NCI-H2227 (cell line): Measurements from ENCODE around the gene EPC2.

ENCODE experiments used
- DNase-seq: peaks from one replicate; lab custom pipeline; 2025; ENCODE audit not compliant: unreplicated experiment; lab: John Stamatoyannopoulos, UW

EPC2 gene, protein sequence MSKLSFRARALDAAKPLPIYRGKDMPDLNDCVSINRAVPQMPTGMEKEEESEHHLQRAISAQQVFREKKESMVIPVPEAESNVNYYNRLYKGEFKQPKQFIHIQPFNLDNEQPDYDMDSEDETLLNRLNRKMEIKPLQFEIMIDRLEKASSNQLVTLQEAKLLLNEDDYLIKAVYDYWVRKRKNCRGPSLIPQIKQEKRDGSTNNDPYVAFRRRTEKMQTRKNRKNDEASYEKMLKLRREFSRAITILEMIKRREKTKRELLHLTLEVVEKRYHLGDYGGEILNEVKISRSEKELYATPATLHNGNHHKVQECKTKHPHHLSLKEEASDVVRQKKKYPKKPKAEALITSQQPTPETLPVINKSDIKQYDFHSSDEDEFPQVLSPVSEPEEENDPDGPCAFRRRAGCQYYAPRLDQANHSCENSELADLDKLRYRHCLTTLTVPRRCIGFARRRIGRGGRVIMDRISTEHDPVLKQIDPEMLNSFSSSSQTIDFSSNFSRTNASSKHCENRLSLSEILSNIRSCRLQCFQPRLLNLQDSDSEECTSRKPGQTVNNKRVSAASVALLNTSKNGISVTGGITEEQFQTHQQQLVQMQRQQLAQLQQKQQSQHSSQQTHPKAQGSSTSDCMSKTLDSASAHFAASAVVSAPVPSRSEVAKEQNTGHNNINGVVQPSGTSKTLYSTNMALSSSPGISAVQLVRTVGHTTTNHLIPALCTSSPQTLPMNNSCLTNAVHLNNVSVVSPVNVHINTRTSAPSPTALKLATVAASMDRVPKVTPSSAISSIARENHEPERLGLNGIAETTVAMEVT

DNA sequence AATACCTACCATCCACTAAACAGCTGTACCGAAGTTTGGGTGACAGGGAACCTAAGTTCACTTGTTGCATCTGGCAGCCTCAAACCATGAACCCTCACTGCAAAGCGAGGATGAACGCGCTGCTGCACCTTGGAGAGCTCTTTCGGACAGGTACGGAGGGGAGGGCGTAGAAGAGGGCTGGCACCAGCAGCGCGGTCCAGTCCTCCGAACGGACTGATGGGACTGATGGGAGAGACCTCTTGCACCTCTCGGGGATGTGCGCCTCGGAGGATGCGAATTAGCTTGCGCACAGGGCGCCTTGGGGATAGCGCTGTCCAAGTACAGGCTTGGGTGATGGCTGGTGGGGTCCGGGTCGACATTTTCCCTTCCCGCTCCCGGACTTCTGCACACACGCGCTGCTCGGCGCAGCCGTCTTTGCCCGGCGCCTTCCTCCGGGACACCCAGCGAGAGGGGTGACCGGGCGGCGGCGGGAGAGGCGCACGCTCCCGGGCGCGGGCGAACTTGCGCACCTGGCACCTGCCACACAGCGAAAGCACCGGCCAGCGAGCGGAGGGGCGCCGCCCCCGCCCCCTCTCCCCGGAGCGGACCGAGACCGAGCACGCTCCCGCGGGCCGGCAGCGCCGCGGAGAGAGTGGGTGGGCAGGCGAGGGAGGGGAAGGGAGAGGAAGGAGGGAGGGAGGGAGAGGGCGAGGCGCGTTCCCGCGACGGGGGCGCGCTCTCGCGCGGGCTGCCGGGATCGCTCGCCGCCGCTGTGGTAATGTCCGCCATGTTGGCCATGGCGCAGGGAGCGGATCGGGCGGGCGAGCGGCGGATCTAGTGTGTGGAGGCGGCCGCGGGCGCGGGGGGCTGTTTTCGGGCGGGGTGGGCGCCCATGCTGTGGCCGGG lies at the start of gene EPC2:
EPC2 (plus strand) TSS at position 754 of the 885 bp plus-strand sequence. CDS start 267 bp downstream, outside the sequence.
- DNase-seq = peak; percentile 93

DNA sequence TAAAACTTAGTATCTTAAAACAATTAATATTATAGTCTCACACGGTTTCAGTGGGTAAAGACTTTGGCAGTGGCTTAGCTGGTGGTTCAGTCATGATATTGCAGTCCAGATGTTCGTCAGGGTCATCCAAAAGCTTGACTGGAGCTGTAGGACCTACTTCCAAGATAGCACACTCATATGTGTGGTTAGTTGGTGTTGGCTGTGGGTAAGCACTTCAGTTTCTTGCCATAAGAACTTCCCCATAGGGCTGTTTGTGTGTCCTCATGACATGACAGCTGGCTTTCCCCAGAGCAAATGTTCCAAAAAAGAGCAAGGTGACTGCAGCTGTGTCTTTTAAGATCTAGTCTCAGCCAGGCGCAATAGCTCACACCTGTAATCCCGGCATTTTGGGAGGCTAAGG lies 48.5 kb upstream of the EPC2 start:
- DNase-seq = no peak

DNA sequence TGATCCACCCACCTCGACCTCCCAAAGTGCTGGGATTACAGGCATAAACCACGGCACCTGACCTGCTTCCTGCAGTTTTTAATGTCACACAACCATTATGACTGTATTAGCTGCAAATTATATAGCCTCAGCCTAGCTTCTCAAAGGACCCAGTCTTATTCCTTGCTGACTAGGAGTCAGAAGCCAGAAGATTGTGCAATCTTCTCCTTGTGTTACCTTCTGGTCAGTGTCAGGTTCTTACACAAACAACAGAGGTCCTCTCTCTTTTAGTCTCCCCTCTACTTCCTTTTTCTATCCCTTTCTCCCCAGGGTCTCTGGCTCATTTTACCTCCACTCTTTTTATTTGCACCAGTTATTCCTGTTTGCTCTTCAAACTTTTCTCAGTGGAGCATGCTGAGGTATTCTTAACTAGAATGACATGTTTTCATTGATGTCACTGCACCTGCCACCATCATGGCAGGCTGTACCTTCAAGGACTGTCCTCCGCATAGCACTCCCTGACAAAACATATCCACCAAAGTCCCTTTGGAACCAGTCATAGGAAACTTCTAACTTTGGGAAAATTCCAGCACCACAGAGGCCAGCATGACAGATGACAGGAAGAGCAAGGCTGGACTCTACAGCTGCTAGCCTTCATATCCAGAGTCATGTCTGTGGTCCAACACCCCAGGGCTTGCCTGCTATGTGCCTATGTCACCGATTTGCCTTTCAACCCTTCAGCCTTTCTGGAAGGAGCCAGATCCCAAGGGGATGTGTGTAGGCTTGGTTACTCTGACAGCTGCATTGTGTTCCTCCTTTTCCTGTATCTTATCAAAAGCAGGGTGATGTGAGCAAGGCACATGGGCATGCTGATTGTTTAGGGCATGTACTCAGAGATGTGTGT lies 45.2 kb upstream of the EPC2 start:
- DNase-seq = no peak

DNA sequence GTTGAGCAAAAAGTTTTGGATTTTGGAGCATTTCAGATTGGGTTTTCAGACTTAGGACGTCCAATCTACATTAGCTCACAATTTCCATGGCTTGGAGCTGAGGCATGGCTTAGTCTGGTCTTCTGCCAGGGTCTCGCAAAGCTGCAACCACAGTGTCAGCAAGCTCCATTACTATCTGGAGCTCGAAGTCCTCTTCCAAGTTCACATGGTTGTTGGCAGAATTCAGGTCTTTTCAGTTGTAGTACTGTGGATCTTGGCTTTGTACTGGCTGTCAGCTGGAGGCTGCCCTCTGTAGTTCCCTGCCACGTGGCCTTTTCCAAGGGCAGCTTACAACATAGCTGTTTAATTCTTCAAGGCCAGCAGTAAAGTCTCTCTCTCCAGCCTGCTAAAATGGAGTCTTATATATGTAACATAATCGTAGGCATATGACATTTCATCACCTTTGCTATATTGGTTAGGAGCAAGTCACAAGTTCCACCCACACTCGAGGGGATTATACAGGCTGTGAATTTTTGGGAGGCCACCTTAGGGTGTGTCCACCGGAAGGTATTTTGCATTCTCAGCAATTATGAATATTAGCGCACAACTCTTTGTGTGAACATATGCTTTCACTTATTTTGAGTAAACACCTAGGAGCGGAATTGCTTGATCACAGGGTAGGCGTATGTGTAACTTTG lies 41.5 kb upstream of the EPC2 start:
- no peak for DNase-seq

DNA sequence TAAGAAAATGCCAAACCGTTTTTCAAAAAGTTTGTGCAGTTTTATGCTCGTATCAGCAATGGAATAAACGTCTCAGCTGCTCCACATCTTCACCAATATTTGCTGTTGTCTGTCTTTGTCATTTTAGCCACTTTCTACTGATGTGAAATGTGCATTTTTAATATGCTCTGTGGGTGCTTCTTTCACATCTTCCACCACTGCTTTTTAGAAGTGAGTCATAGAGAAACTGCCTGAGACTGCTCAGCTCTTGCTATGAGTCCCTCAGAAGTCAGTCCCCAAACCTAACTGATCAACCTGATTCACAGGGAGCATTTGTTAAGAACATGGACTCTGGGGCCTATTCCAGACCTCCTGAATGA lies 41.0 kb upstream of the EPC2 start:
- DNase-seq = no peak

DNA sequence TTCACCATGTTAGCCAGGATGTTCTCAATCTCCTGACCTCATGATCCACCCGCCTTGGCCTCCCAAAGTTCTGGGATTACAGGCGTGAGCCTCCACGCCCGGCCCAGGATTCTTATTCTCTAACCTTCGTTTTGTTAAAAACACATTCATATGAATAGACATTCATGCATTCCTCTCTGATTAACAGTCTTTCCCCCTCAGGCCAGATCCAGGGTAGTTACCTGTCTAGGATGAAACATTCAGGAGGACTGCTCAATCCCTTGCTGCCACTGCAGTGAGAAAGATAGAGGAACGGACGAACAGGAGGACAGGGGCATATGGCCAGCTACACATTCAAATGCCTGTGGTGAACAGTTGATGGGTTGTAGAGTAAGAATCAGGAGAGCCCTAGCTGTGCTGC lies 39.6 kb upstream of the EPC2 start:
- DNase-seq = no peak

DNA sequence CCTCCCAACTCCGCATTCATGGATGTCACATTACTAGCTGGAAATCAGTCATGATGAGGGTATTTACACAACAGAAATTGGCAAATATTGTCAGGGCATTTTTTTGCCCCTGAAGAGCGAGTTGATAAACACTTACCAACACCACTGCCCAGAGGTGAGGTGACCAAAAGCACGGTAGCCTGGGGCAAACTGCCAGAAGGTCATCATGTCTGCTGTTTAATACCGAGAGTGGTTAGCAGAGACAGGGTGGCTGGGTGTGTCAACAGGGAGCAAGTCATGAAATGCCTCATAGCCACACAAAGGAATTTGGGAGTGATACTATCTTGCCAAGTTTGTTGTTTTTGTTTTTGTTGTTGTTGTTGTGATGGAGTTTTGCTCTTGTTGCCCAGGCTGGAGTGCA lies 37.0 kb upstream of the EPC2 start:
- DNase-seq = no peak

DNA sequence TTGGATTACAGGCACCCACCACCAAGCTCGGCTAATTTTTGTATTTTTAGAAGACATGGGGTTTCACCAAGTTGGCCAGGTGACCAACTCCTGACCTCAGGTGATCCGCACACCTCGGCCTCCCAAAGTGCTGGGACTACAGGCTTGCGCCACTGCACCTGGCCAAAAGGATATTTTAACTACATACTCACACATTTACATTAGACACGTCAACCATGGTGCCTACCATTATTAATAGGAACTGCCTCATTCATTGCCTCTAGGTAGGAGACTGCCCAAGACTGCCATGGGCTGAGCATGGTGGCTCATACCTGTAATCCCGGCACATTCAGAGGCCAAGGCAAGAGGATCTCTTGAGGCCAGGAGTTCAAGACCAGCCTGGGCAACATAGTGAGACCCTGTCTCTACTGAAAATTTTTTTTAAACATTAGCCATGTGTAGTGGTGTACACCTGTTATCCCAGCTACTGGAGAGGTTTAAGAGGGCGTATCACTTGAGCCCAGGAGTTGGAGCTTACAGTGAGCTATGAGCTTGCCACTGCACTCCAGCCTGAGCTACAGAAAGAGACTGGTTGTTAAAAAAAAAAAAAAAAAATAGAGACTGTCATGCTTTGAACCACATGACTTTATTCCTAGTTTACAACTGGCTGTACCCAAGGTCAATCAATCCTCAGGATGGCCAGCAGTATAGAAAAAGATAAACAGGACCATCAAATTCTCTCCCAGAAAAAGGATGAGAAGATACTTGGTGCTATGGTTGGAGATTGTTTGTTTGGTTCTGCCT lies 31.1 kb upstream of the EPC2 start:
- no peak for DNase-seq

DNA sequence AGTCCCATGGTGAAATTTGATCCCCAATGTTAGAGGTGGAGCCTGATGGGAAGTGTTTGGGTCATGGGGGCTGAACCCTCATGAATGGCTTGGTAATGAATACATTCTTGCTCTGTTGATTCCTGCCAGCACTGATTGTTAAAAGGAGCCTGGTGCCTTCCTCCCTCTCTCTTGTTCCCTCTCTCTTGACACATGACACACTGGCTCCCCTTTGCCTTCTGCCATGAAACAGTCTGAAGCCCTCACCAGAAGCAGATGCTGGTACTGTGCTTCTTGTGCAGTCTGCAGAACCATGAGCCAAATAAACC lies 30.6 kb upstream of the EPC2 start:
- DNase-seq = no peak

DNA sequence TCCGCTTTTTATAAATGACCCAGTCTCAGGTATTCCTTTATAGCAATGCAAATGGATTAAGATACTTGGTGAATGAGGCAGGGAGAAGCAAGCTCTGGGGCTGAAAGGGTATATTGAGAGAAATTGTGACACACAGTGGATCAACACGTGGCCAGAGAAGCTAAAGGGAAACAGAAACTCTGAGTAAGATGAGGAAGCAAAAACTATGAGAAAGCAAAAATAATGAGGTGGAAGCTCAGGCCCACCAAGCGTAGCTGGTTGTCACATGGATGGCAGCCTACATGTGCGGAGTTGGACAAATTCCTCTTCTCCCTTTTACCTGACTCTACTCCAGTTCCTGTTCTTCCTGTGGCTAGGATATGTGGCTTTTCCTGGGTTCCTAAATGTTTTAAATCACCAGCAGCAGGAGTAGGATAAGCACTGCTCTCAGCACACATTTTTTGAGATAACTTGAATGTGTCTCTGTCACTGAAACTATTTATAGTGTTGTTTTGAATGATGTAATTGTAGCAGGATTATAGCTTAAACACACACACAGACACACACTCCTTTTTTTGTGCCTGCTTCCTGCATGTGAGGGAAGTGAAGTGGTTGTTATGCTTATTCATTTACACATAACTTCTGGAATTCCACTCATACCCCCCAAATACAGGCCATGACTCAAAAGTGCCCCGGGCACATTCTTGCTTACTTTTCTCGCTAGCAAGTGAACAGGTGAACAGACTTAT lies 30.1 kb upstream of the EPC2 start:
- DNase-seq = no peak

DNA sequence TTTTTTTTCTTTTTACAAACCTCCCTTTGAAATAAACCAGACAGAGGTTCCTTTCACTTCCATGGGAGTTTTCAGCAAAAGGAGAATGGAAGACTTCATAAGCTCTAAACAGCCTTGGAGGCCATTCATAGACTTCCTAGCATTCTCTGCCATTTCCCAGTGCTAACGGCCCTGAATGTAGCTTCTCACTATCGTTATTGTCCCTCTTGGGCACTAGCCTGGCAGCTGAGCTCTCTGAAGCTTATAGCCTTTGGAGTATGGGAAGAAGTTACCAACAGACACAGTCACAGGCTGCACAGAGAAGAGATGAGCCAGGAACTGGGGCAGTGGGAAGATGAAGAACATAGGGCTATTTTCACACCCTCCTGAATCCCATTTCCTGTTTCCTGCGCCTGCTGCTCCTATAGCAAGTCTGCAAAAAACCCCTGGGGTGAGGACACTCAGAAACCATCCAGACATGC lies 29.1 kb upstream of the EPC2 start:
- no peak for DNase-seq

DNA sequence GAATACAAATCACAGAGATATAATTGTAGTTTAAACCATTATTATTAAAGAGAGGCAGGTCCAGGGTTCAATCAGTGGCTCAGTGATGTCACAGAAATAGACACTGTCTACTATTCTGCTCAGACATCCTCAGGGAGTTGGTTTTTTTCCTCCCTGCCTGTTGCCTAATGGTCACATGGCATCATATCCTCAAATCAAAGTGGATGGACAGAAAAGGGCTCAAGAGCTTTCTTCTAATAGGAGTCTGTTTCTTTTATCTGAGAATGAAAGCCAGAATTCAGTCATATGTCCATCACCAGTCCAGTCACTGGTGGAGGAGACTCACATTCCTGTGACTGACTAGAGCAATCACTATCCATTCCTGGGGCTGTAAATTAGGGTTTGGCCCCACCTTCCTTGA lies 27.9 kb upstream of the EPC2 start:
- no peak for DNase-seq

DNA sequence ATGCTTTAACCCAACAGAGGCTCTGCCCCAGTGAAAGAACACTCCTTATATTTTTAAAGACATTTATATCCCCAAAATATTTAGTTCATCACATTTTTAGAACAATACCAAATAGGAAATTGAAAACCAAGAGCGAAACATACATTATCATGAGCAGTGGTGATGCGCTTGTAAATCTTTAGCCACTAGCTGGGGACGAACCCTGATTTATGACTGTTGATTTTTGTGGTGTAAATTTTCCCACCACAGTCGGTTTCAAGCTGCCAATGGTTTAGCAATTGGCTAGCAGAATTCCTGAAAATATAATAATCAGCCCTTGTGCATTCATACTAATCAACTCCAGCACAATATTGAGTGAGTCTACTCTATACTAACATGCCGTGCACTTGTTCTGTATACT lies 27.3 kb upstream of the EPC2 start:
- no peak for DNase-seq

DNA sequence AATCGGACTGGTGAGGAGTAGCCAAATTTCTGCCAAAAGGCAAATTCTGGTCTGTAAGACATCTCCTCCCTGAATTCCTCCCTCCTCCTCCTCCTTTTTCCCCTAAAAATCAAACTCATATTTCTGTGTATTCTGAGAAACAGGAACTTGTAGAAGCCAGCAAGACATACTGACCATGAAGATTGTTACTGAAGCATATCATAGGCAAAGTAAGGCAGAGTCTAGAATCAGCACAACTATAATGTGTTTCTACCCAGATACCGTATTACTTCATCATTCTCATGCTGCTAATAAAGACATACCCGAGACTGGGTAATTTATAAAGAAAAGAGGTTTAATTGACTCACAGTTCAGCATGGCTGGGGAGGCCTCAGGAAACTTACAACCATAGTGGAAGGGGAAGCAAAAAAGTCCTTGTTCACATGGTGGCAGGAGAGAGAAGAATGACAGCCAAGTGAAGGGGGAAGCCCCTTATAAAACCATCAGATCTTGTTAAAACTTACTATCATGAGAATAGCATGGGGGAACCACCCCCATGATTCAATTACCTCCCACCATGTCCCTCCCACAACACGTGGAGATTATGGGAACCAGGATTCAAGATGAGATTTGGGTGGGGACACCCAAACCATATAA lies 24.9 kb upstream of the EPC2 start:
- DNase-seq = no peak

DNA sequence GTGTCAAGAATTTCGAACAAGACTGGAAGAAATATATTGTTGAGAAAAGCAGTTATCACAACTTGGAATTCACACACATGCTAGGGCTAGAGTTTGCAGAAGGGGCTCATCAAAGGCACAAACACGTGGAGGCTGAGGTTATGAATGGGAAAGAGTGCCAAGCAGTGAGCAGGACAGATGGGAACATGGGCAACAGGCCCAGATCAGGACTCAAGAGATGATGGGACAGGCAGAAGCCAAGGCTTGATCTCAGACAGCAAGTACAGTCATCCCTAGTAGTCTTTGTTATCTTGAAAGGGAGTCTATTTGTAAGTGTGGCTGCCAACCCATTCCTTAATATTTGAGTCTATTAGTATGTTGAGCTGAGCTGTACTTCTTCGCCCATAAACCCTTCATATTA lies 22.2 kb upstream of the EPC2 start:
- no peak for DNase-seq

DNA sequence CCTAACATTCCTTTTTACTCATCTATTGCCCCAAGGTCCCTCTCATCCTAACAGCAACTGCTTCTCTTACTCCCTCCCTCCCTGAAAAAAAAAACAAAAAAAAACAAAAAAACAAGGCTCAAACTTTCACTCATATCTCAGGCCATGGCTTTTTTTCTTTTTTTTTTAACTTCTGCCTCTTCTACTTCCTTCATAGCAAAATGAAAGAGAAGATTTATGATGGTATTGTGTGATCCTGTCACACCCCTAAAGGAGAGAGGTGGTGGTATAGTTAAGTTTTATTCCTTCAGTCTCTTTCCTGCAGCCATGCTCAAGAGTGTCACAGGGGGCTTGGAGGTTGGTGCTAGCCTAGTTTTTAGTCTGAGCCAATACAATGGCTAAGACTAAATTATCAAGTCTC lies 21.5 kb upstream of the EPC2 start:
- DNase-seq = no peak

DNA sequence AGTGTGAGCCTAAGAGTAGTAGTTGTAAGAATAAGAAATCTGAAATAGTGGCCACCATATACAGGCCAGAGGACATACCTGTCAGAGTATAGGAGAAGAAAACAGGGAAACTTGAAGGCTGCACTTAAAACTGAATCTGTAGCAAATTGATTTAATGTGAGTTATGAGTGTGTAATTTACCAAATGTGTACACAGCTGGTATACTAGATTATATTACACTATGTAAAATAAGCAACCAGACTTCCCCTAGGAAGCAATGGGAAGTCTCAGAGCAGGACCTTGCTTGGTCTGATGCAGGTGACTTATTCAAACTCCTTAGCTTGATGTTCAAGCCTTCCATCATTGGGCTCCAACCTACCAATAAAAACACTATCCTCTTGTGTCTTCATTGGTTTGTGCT lies 17.3 kb upstream of the EPC2 start:
- DNase-seq = no peak

DNA sequence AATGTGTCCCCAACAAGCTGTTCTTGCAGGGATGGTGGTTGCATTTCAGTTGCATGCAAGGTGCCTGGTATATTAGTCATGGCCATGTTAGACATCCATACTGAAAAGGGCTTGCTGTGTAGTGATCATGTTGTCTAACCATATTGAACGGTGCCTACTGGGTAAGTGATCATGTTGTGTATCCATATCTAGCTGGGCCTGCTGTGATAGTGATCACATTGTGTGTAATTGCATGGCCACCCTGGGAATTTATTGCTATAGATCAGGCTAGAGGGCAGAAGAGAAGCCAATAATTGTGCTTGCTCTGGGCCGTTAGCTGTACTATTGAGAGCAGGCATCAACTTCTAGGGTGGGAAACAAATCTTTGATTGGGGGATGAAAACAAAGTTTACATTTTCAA lies 9.8 kb upstream of the EPC2 start:
- no peak for DNase-seq
